ENCODE results near the gene MYO7A. TPM values are rescaled to one million over a fixed set of nuclear protein-coding genes. Genes with fewer than 3 reads are reported as not detected.
A peak's percentile ranks its signal among the peaks of the same experiment; 100 is the strongest.

MYO7A gene
- total and polyA plus RNA-seq, 3 experiments from 2014 or later, result 0.06 to 0.31 (median 0.20) TPM

GRCh38 chr11:77104727-77105126 lies 23.3 kb upstream of the MYO7A start:
- H3K27ac Mint-ChIP-seq, result no peak overlapping the region
- no peaks in the 10 kb centered on the region for H3K4me1 Mint-ChIP-seq
- no peak overlapping the region for H3K27ac ChIP-seq (ENCODE audit: low read depth, low read length)
- no peak overlapping the region for H3K4me3 ChIP-seq (ENCODE audit: low read length)
- no peaks in the 10 kb centered on the region for H3K9me3 ChIP-seq (ENCODE audit: low read length)
- no peak overlapping the region for H3K4me3 Mint-ChIP-seq
- no peaks in the 10 kb centered on the region for H3K36me3 Mint-ChIP-seq
- H3K9me3 Mint-ChIP-seq, result peaks cover 0 to 2% (median 0%) of the 10 kb centered on the region in 5 donors
- POLR2A ChIA-PET, result no interaction called here
- no peaks in the 10 kb centered on the region for H3K4me1 ChIP-seq (ENCODE audit: insufficient read depth, low read length)
- no peaks in the 10 kb centered on the region for H3K27me3 ChIP-seq (ENCODE audit: insufficient read depth, low read length, poor library complexity, severe bottlenecking)
- no peaks in the 10 kb centered on the region for H3K36me3 ChIP-seq (ENCODE audit: insufficient read depth, low read length)
- no peak for DNase-seq
- CTCF ChIA-PET, result interaction anchor here (1.2 to 4.8 kb wide), 2 partner anchors 9 to 14 kb away, joined by 4 to 19 read pairs; no protein-coding TSS in a partner anchor
- H3K27me3 Mint-ChIP-seq, result no peaks in the 10 kb centered on the region

DNA sequence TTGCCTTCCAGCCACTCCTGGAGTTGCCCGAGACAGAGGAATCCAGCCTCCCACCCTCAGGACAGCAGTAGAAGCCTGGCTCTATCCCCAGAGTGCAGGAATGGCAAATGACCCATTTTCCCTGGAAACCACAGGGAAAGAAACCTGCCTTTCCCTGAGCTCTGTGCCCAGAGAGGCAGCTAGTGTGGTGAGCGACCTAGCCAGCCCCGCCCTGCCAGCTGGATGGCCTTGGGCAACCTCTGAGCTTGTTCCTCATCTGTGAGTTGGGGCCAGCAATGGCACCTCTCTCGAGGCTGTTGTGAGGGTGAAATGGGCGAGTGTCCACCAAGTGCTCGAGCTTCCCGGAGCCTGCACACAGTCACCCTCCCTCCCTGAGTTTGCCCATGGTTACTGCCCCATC lies 21.7 kb upstream of the MYO7A start:
- Histone ChIP-seq H3K27me3 (ENCODE audit: insufficient read depth, low read length, poor library complexity, severe bottlenecking) (no peaks in the 10 kb centered on the region), H3K9me3 (ENCODE audit: low read length) (no peaks in the 10 kb centered on the region), H3K4me1 (ENCODE audit: insufficient read depth, low read length) (no peaks in the 10 kb centered on the region), H3K36me3 (ENCODE audit: insufficient read depth, low read length) (no peaks in the 10 kb centered on the region), H3K4me3 (ENCODE audit: low read length) (no peak overlapping the region), H3K27ac (ENCODE audit: low read depth, low read length) (no peak overlapping the region)
- Mint-ChIP-seq H3K27ac (no peak overlapping the region), H3K4me1 (no peaks in the 10 kb centered on the region), H3K27me3 (no peaks in the 10 kb centered on the region), H3K36me3 (no peaks in the 10 kb centered on the region), H3K9me3 (no peaks in the 10 kb centered on the region), H3K4me3 (no peak overlapping the region)
- no peak for DNase-seq
- ChIA-PET POLR2A (no interaction called here), CTCF (interaction anchor here (4.8 kb wide), 1 partner anchor 15 kb away, joined by 19 read pairs; no protein-coding TSS in a partner anchor)

DNA sequence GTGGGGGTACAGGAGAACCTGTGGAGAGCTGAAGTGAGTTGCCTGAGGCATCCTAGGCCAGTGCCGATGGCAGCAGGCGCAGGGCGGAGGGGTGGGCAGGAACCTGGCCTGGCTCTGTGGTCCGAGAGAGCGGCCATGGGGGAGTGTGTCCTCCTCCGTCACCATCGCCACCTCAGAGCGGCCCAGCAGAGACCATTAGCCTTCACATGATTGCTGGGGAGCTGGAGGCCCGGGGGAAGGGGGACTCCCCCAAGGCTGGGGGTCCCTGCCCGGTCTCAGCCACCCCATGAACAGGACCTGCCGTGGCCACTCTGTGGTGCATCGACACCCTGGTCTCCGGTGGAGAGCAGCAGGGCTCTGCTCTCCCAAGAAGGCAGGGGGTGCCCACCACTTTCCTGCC lies 21.3 kb upstream of the MYO7A start:
- ChIA-PET POLR2A (no interaction called here), CTCF (interaction anchor here (1.4 to 4.8 kb wide), 2 partner anchors 16 to 21 kb away, joined by 5 to 19 read pairs; no protein-coding TSS in a partner anchor)
- Histone ChIP-seq H3K4me1 (ENCODE audit: insufficient read depth, low read length) (no peaks in the 10 kb centered on the region), H3K27me3 (ENCODE audit: insufficient read depth, low read length, poor library complexity, severe bottlenecking) (no peaks in the 10 kb centered on the region), H3K9me3 (ENCODE audit: low read length) (no peaks in the 10 kb centered on the region), H3K4me3 (ENCODE audit: low read length) (no peak overlapping the region), H3K27ac (ENCODE audit: low read depth, low read length) (no peak overlapping the region), H3K36me3 (ENCODE audit: insufficient read depth, low read length) (no peaks in the 10 kb centered on the region)
- no peak overlapping the region for H3K27ac Mint-ChIP-seq
- no peak overlapping the region for H3K4me3 Mint-ChIP-seq
- no peaks in the 10 kb centered on the region for H3K4me1 Mint-ChIP-seq
- no peak for DNase-seq
- no peaks in the 10 kb centered on the region for H3K27me3 Mint-ChIP-seq
- no peaks in the 10 kb centered on the region for H3K36me3 Mint-ChIP-seq
- H3K9me3 Mint-ChIP-seq, result no peaks in the 10 kb centered on the region

GRCh38 chr11:77107950-77108349 lies 20.1 kb upstream of the MYO7A start:
- Histone ChIP-seq H3K9me3 (ENCODE audit: low read length) (no peaks in the 10 kb centered on the region), H3K36me3 (ENCODE audit: insufficient read depth, low read length) (no peaks in the 10 kb centered on the region), H3K27ac (ENCODE audit: low read depth, low read length) (no peak overlapping the region), H3K27me3 (ENCODE audit: insufficient read depth, low read length, poor library complexity, severe bottlenecking) (no peaks in the 10 kb centered on the region), H3K4me3 (ENCODE audit: low read length) (no peak overlapping the region), H3K4me1 (ENCODE audit: insufficient read depth, low read length) (no peaks in the 10 kb centered on the region)
- Mint-ChIP-seq H3K9me3 (no peaks in the 10 kb centered on the region), H3K4me1 (no peaks in the 10 kb centered on the region), H3K27ac (peak overlapping the region in 1 of 8 donors; percentile 70), H3K27me3 (no peaks in the 10 kb centered on the region), H3K4me3 (no peak overlapping the region), H3K36me3 (no peaks in the 10 kb centered on the region)
- POLR2A ChIA-PET, result no interaction called here
- CTCF ChIA-PET, result interaction anchor here (1.4 to 4.8 kb wide), 2 partner anchors 17 to 19 kb away, joined by 5 to 19 read pairs; no protein-coding TSS in a partner anchor
- DNase-seq, result no peak

DNA sequence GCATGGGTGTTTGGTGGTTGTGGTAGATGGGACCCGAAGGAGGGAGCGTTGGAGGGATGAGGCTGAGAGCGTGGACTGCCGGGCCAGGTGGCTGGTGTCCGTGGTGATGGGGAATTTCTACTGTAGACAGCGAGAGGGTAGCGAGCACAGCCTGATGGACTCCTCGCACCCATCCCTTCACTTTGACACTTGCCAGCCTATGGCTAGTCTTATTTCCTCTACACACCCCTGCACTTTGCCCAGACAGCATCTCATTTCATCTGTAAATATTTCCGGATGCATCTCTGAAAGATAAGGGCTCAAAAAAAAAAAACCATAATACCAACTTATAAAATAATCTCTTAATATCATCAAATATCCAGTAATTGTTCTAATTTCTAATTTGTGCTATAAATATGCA lies 19.6 kb upstream of the MYO7A start:
- POLR2A ChIA-PET, result no interaction called here
- Histone ChIP-seq H3K4me3 (ENCODE audit: low read length) (no peak overlapping the region), H3K4me1 (ENCODE audit: insufficient read depth, low read length) (no peaks in the 10 kb centered on the region), H3K36me3 (ENCODE audit: insufficient read depth, low read length) (no peaks in the 10 kb centered on the region), H3K9me3 (ENCODE audit: low read length) (no peaks in the 10 kb centered on the region), H3K27ac (ENCODE audit: low read depth, low read length) (no peak overlapping the region), H3K27me3 (ENCODE audit: insufficient read depth, low read length, poor library complexity, severe bottlenecking) (no peaks in the 10 kb centered on the region)
- H3K4me3 Mint-ChIP-seq, result no peak overlapping the region
- no peaks in the 10 kb centered on the region for H3K4me1 Mint-ChIP-seq
- CTCF ChIA-PET, result interaction anchor here (4.8 kb wide), 1 partner anchor 17 kb away, joined by 19 read pairs; no protein-coding TSS in a partner anchor
- H3K27me3 Mint-ChIP-seq, result no peaks in the 10 kb centered on the region
- H3K27ac Mint-ChIP-seq, result peak overlapping the region in 1 of 8 donors; percentile 70
- no peaks in the 10 kb centered on the region for H3K9me3 Mint-ChIP-seq
- DNase-seq, result no peak
- no peaks in the 10 kb centered on the region for H3K36me3 Mint-ChIP-seq

- Histone ChIP-seq H3K27me3 (ENCODE audit: insufficient read depth, low read length, poor library complexity, severe bottlenecking) (no peaks in the 10 kb centered on the region), H3K36me3 (ENCODE audit: insufficient read depth, low read length) (no peaks in the 10 kb centered on the region), H3K9me3 (ENCODE audit: low read length) (no peaks in the 10 kb centered on the region), H3K27ac (ENCODE audit: low read depth, low read length) (no peak overlapping the region), H3K4me3 (ENCODE audit: low read length) (no peak overlapping the region), H3K4me1 (ENCODE audit: insufficient read depth, low read length) (no peaks in the 10 kb centered on the region)
- H3K4me3 Mint-ChIP-seq, result no peak overlapping the region
- no peaks in the 10 kb centered on the region for H3K27me3 Mint-ChIP-seq
- H3K4me1 Mint-ChIP-seq, result no peaks in the 10 kb centered on the region
- ChIA-PET POLR2A (no interaction called here), CTCF (interaction anchor here (0.9 kb wide), 1 partner anchor 18 kb away, joined by 3 read pairs; no protein-coding TSS in a partner anchor)
- H3K27ac Mint-ChIP-seq, result peak overlapping the region in 1 of 8 donors; percentile 38
- H3K36me3 Mint-ChIP-seq, result no peaks in the 10 kb centered on the region
- no peak for DNase-seq
- no peaks in the 10 kb centered on the region for H3K9me3 Mint-ChIP-seq
These were observed 18.6 kb upstream of the MYO7A start for GRCh38 chr11:77109236-77110019.

- Mint-ChIP-seq H3K27ac (peak overlapping the region in 1 of 8 donors; percentile 70), H3K36me3 (no peaks in the 10 kb centered on the region), H3K27me3 (no peaks in the 10 kb centered on the region), H3K4me3 (no peak overlapping the region), H3K4me1 (no peaks in the 10 kb centered on the region), H3K9me3 (no peaks in the 10 kb centered on the region)
- DNase-seq, result no peak
- H3K36me3 ChIP-seq (ENCODE audit: insufficient read depth, low read length), result no peaks in the 10 kb centered on the region
- ChIA-PET CTCF (interaction anchor here (1.2 kb wide), 1 partner anchor 9 kb away, joined by 4 read pairs; no protein-coding TSS in a partner anchor), POLR2A (interaction anchor here (0.8 kb wide), 1 partner anchor 11 kb away, joined by 3 read pairs; no protein-coding TSS in a partner anchor)
- H3K4me1 ChIP-seq (ENCODE audit: insufficient read depth, low read length), result no peaks in the 10 kb centered on the region
- H3K27me3 ChIP-seq (ENCODE audit: insufficient read depth, low read length, poor library complexity, severe bottlenecking), result no peaks in the 10 kb centered on the region
- H3K4me3 ChIP-seq (ENCODE audit: low read length), result no peak overlapping the region
- no peaks in the 10 kb centered on the region for H3K9me3 ChIP-seq (ENCODE audit: low read length)
- H3K27ac ChIP-seq (ENCODE audit: low read depth, low read length), result no peak overlapping the region
These were observed 17.2 kb upstream of the MYO7A start for GRCh38 chr11:77110836-77111235.

DNA sequence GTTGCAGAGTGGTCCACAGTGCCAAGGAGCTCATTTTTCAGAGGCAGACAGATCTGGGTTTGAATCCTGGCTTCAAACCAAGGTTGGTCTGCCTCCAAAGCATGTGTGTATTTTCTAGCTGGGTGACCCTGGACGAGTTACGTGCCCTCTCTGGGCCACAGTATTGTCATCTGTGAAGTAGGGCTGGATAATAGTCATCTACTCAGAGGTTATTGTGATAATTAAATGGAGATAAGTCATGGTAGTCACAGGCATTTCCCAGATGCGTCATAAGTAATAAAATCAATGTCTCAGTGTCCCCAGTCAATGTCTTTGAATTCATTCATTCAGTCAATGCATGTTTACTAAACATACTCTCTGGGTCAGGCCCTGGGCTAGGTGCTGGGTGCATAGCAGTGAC lies 16.8 kb upstream of the MYO7A start:
- H3K9me3 Mint-ChIP-seq, result no peaks in the 10 kb centered on the region
- no peak overlapping the region for H3K27ac ChIP-seq (ENCODE audit: low read depth, low read length)
- no peaks in the 10 kb centered on the region for H3K36me3 Mint-ChIP-seq
- ChIA-PET POLR2A (interaction anchor here (0.8 kb wide), 1 partner anchor 10 kb away, joined by 3 read pairs; no protein-coding TSS in a partner anchor), CTCF (interaction anchor here (1.0 to 1.2 kb wide), 2 partner anchors 10 to 20 kb away, joined by 3 to 4 read pairs; no protein-coding TSS in a partner anchor)
- no peaks in the 10 kb centered on the region for H3K4me1 ChIP-seq (ENCODE audit: insufficient read depth, low read length)
- H3K36me3 ChIP-seq (ENCODE audit: insufficient read depth, low read length), result no peaks in the 10 kb centered on the region
- no peak overlapping the region for H3K4me3 ChIP-seq (ENCODE audit: low read length)
- DNase-seq, result no peak
- H3K27me3 ChIP-seq (ENCODE audit: insufficient read depth, low read length, poor library complexity, severe bottlenecking), result no peaks in the 10 kb centered on the region
- no peaks in the 10 kb centered on the region for H3K27me3 Mint-ChIP-seq
- H3K4me3 Mint-ChIP-seq, result no peak overlapping the region
- H3K9me3 ChIP-seq (ENCODE audit: low read length), result no peaks in the 10 kb centered on the region
- no peak overlapping the region for H3K27ac Mint-ChIP-seq
- H3K4me1 Mint-ChIP-seq, result no peaks in the 10 kb centered on the region

Measured in CD8-positive, alpha-beta memory T cell (primary cell).